ENCODE measurements around the gene HELB.

Gene HELB

DNA sequence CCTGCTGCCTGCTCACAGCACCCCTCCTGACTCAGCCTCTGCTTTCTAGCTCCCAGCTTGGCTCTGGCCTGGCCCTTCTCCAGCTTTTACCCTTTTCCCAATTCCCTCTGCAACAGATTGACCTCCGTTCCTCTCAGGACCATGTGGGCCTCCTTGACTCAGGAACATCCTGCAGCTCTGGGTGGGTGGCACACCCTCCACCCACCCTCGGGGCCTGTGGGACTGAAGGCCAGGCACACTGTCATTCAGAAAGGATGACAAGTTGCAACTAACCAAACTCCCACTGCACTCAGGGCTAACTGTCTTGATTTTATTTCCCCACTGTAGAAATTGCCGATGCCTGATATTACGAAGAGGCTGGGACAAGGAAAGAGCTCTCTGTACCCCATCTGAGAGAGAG, 59.4 kb downstream of the HELB start:
- DNase-seq (ENCODE audit: low spot score), result no peak

DNA sequence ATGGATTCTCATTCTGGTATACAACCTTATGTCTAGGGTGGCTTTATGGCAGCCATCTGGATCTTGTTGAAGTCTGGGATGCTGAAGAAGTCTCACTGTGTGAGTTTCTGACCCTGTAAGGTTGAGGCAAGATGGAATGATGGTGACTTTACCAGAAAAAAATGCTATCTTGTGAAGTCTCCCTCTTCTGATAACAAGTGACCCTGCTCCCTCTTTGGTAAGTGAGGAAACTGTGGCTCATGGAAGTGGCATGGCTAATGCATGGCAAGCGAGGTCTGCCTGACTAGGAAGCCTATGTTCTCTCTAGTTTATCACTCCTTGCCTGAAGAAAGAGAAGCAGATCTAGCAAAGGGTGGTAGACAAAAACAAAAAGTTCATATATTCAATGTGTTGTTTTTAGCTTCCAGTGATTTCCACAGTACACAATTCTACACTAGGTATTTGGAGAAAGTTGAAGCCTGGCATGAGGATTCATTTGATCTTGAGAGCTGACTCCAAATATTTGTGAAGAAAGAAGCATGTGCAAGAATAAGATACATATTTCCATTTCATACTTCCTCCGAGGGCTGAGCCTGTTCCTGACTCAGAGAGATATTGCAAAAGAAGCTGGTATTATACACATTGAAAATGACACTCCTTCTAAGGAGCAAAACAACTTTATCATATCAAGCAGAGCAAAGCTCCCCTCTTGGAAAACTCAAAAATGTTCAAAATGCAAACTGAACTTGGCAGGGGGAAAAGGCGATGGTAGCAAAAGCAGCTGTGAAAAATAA, 63.6 kb downstream of the HELB start:
- no peak for DNase-seq (ENCODE audit: low spot score)

DNA sequence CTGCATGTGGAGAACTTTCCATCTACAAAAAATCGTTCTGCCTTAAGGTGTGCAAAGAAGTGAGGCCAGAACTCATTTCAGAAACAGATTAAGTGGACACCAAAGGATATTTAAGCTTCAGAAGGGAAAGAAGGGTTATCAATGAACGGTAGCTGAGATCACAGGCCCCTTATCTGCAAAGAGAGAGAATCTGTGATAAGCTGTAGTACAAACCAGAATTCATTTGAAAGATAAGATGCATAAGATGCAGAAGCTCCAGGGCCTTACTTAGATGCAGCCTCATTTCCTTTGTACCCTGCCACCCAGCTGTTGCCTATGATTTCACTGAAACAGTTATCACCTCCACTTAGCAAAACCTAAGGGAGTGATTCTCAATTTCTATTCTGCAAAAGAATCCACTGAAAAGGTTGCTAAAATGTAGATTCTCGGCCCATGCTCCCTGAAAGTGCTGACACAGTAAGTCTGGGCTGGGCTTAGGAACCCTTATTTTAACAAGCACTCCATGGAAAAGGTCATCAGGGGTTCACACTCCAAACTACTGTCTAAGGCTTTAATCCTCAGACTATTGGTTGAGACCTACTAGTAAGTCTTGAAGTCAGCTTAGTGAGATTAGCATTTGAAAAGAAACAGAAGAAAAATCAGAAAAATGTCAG, 64.8 kb downstream of the HELB start:
- DNase-seq (ENCODE audit: low spot score), result no peak

DNA sequence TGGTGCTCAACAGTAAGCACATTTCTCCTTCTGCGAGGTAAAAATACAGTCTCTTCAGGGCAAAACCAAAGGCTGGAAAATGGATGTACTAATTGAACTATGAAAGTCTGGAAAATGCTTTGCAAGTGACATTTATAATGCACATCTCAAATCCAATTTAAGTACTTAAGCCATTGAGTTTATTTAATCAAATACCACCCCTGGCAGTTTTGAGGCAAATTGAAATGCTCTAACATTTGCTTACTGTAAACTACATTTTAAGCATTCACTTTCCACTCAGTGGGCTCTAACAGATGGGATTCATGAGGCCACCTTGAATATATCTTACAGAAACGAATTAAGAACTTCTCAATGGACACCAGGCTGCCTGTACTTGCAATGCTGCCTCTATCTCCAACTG, 69.7 kb downstream of the HELB start:
- no peak for DNase-seq (ENCODE audit: low spot score)

DNA sequence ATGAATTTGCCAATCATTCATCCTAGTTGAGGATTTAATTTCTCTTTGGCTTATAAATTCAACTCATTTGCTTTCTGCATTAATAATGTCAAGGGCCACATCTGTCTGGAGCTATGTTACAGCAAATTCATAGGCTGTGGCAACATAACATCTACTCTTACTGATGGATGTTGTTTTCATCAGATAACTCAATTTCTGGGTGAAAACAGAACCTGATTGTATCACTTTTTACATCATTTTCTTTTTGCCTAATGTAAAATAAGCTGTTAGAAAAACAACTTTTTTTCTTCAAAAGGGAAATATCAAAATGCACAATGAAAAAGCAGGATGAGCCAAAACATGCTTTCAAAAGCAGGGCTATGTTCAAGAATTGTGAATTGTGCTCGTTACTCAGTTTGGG, 73.3 kb downstream of the HELB start:
- no peak for DNase-seq (ENCODE audit: low spot score)

DNA sequence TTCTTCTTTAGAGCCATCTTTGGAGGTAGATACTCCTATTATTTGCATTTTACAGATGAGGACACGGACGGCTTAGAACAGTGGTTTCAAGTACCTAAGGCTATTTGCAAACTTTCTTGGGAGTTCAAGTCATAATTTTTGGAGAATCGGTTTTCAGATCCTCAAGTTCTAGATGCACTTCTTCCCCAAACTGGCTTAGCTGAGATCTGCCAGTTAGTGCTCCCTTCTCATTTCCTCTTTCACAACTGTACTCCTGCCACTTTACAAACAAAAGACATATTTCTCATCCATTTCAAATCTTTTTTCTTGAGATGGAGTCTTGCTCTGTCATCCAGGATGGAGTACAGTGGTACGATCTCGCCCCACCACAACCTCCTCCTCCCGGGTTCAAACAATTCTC, 77.3 kb downstream of the HELB start:
- DNase-seq (ENCODE audit: low spot score), result no peak

DNA sequence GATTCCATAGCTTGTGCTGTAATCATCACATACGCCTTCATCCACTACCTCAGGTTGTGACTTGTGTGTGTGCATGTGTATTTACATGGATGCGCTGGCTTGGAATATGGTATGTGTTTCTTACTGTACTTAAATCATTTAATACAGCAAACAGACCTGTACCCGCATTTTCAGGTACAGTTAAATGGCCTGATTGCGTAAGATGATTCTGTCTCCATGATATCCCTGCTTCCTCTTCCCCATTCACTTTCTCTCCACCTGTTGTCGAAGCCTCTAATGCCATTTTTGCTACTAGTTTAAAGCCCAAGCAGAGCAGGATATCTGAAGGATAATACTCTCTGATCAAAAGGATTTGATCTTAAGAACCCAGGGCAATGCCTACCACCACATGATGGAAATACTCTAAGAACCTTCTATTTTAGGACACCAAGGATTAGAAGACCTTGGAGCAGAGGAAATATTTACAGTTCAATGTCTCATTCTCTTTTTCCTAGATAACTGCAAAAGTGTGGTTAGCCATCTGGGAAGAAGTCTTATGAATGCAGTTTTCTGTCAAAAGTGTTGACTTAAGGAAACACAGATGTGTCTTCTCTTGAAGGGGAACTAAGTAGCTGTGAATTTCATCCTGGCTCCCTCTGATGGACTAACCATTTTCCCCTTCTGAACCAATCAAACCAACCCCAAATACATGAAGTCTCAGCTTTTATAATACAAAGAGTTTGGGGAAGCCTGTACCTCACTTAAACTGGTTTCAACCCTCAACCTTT, 78.7 kb downstream of the HELB start:
- DNase-seq (ENCODE audit: low spot score), result no peak

DNA sequence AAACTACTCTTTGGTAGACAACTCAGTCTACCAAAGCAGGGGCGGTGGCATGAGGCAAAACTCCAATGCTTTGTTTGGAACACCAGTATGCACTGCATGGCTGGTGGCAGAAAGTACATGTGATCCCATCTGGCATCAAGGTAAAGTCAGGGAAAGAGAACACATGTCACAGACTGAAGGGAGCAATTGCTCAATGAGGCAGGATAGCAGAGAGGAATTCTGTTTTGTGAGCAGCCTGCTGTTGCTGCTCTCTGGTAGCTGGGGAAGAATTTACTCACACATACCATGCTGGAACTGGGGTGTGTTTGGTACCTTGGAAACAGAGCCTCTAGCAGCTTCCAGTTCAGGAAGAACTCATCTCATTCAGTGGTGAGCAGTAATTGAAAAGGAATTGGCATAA, 84.8 kb downstream of the HELB start:
- no peak for DNase-seq (ENCODE audit: low spot score)

Data from LoVo (cell line).